ENCODE measurements around the gene FLG. TPM values are rescaled to one million over a fixed set of nuclear protein-coding genes. Genes with fewer than 3 reads are reported as not detected.

FLG gene
- total RNA-seq, 1 experiment from 2014 or later: 0.12 TPM

GRCh38 chr1:152347116-152347728 lies 22.2 kb upstream of the FLG start:
- intact Hi-C loops (cut with micrococcal nuclease): loop anchor here (1.0 to 10.0 kb wide), 7 partner anchors 94 to 295 kb away; partner anchors contain the start of gene HRNR
- ChIA-PET CTCF (interaction anchor here (0.6 to 2.6 kb wide), 43 partner anchors 10 to 294 kb away, joined by 3 to 39 read pairs (median 5); partner anchors contain the start of gene FLG2), POLR2A (interaction anchor here (1.0 to 1.9 kb wide), 4 partner anchors 12 to 297 kb away, joined by 4 to 5 read pairs (median 4); partner anchors contain the start of gene FLG2)
- peaks cover 43% of the 10 kb centered on the region for H3K27me3 Mint-ChIP-seq (ENCODE audit: insufficient read depth, unreplicated experiment)
- DNase-seq (ENCODE audit: unreplicated experiment): peak; percentile 90
- TF ChIP-seq CTCF (IDR thresholded peaks at IDR 0.05; ENCODE audit: unreplicated experiment): peak; percentile 98
- BruUV-seq (replicated peaks): no TSS peak
- H3K9me3 Mint-ChIP-seq (ENCODE audit: unreplicated experiment): no peaks in the 10 kb centered on the region
- no peak overlapping the region for H3K27ac Mint-ChIP-seq (ENCODE audit: low read depth, unreplicated experiment)
- no peaks in the 10 kb centered on the region for H3K4me1 Mint-ChIP-seq (ENCODE audit: insufficient read depth, unreplicated experiment)
- H3K4me3 Mint-ChIP-seq (ENCODE audit: unreplicated experiment): no peak overlapping the region
- H3K36me3 Mint-ChIP-seq (ENCODE audit: insufficient read depth, unreplicated experiment): no peaks in the 10 kb centered on the region

- DNase-seq (ENCODE audit: unreplicated experiment): no peak
- H3K4me1 Mint-ChIP-seq (ENCODE audit: insufficient read depth, unreplicated experiment): no peaks in the 10 kb centered on the region
- peaks cover 43% of the 10 kb centered on the region for H3K27me3 Mint-ChIP-seq (ENCODE audit: insufficient read depth, unreplicated experiment)
- no peaks in the 10 kb centered on the region for H3K9me3 Mint-ChIP-seq (ENCODE audit: unreplicated experiment)
- intact Hi-C loops (cut with micrococcal nuclease): loop anchor here (10.0 kb wide), 1 partner anchor 120 kb away; the partner anchor contains the start of gene HRNR
- H3K27ac Mint-ChIP-seq (ENCODE audit: low read depth, unreplicated experiment): no peak overlapping the region
- CTCF ChIA-PET: interaction anchor here (0.6 to 3.1 kb wide), 8 partner anchors 13 to 216 kb away, joined by 3 to 19 read pairs (median 3); partner anchors contain the start of gene FLG2
- TF ChIP-seq CTCF (IDR thresholded peaks at IDR 0.05; ENCODE audit: unreplicated experiment): no peak
- no peak overlapping the region for H3K4me3 Mint-ChIP-seq (ENCODE audit: unreplicated experiment)
- BruUV-seq (replicated peaks): no TSS peak
- POLR2A ChIA-PET: interaction anchor here (1.1 to 1.5 kb wide), 2 partner anchors 114 to 160 kb away, joined by 3 to 6 read pairs; no protein-coding TSS in a partner anchor
- H3K36me3 Mint-ChIP-seq (ENCODE audit: insufficient read depth, unreplicated experiment): no peaks in the 10 kb centered on the region
Measured at GRCh38 chr1:152344438-152344837, 19.4 kb upstream of the FLG start.

- no peak for DNase-seq (ENCODE audit: unreplicated experiment)
- CTCF ChIA-PET: interaction anchor here (0.7 to 3.1 kb wide), 4 partner anchors 98 to 157 kb away, joined by 3 to 19 read pairs (median 6); no protein-coding TSS in a partner anchor
- no peak for TF ChIP-seq CTCF (IDR thresholded peaks at IDR 0.05; ENCODE audit: unreplicated experiment)
- no peaks in the 10 kb centered on the region for H3K4me1 Mint-ChIP-seq (ENCODE audit: insufficient read depth, unreplicated experiment)
- H3K4me3 Mint-ChIP-seq (ENCODE audit: unreplicated experiment): no peak overlapping the region
- no peaks in the 10 kb centered on the region for H3K36me3 Mint-ChIP-seq (ENCODE audit: insufficient read depth, unreplicated experiment)
- no TSS peak for BruUV-seq (replicated peaks)
- H3K9me3 Mint-ChIP-seq (ENCODE audit: unreplicated experiment): no peaks in the 10 kb centered on the region
- intact Hi-C loops (cut with micrococcal nuclease): loop anchor here (10.0 kb wide), 1 partner anchor 118 kb away; the partner anchor contains the start of gene HRNR
- POLR2A ChIA-PET: interaction anchor here (0.9 to 1.3 kb wide), 3 partner anchors 14 to 114 kb away, joined by 3 to 4 read pairs (median 3); no protein-coding TSS in a partner anchor
- peaks cover 43% of the 10 kb centered on the region for H3K27me3 Mint-ChIP-seq (ENCODE audit: insufficient read depth, unreplicated experiment)
- H3K27ac Mint-ChIP-seq (ENCODE audit: low read depth, unreplicated experiment): no peak overlapping the region
Measured at GRCh38 chr1:152343006-152343405, 18.0 kb upstream of the FLG start.

GRCh38 chr1:152335399-152335798 lies 10.4 kb upstream of the FLG start:
- intact Hi-C loops (cut with micrococcal nuclease): no loop called here
- ChIA-PET POLR2A (interaction anchor here (0.8 to 1.1 kb wide), 2 partner anchors 25 to 60 kb away, joined by 3 read pairs; no protein-coding TSS in a partner anchor), CTCF (interaction anchor here (0.5 to 2.4 kb wide), 3 partner anchors 13 to 341 kb away, joined by 3 to 18 read pairs (median 3); no protein-coding TSS in a partner anchor)
- no TSS peak for BruUV-seq (replicated peaks)
- no peak for DNase-seq (ENCODE audit: unreplicated experiment)
- peaks cover 27% of the 10 kb centered on the region for H3K27me3 Mint-ChIP-seq (ENCODE audit: insufficient read depth, unreplicated experiment)
- no peaks in the 10 kb centered on the region for H3K4me1 Mint-ChIP-seq (ENCODE audit: insufficient read depth, unreplicated experiment)
- H3K9me3 Mint-ChIP-seq (ENCODE audit: unreplicated experiment): no peaks in the 10 kb centered on the region
- H3K4me3 Mint-ChIP-seq (ENCODE audit: unreplicated experiment): no peak overlapping the region
- no peaks in the 10 kb centered on the region for H3K36me3 Mint-ChIP-seq (ENCODE audit: insufficient read depth, unreplicated experiment)
- TF ChIP-seq CTCF (IDR thresholded peaks at IDR 0.05; ENCODE audit: unreplicated experiment): no peak
- H3K27ac Mint-ChIP-seq (ENCODE audit: low read depth, unreplicated experiment): no peak overlapping the region

Data from MCF 10A (cell line).